ENCODE results near the gene DDX54.
"Not testable (repeated sequence)": the region's sequence is repeated elsewhere in the genome, so short reads cannot be mapped to it uniquely, and the experiment has no call there.

Gene DDX54

GRCh38 chr12:113130457-113131135, 54.7 kb downstream of the DDX54 start:
- in situ Hi-C loops (cut with MboI; ENCODE audit: low sequenced_read_pairs) = no loop called here

GRCh38 chr12:113129664-113130456, 55.4 kb downstream of the DDX54 start:
- in situ Hi-C loops (cut with MboI; ENCODE audit: low sequenced_read_pairs) = no loop called here

- in situ Hi-C loops (cut with MboI; ENCODE audit: low sequenced_read_pairs) = no loop called here
These were observed 56.2 kb downstream of the DDX54 start for GRCh38 chr12:113128802-113129663.

- in situ Hi-C loops (cut with MboI; ENCODE audit: low sequenced_read_pairs) = no loop called here
These were observed 57.5 kb downstream of the DDX54 start for GRCh38 chr12:113127791-113128199.

- in situ Hi-C loops (cut with MboI; ENCODE audit: low sequenced_read_pairs) = no loop called here
These were observed 64.5 kb downstream of the DDX54 start for GRCh38 chr12:113120670-113121370.

GRCh38 chr12:113119980-113120669, 65.2 kb downstream of the DDX54 start:
- in situ Hi-C loops (cut with MboI; ENCODE audit: low sequenced_read_pairs) = no loop called here

GRCh38 chr12:113118142-113118541, 67.1 kb downstream of the DDX54 start:
- in situ Hi-C loops (cut with MboI; ENCODE audit: low sequenced_read_pairs) = no loop called here

- in situ Hi-C loops (cut with MboI; ENCODE audit: low sequenced_read_pairs) = not testable (repeated sequence)
These were observed 67.6 kb downstream of the DDX54 start for GRCh38 chr12:113117684-113118083.

GRCh38 chr12:113116875-113117274, 68.4 kb downstream of the DDX54 start:
- in situ Hi-C loops (cut with MboI; ENCODE audit: low sequenced_read_pairs) = no loop called here

- in situ Hi-C loops (cut with MboI; ENCODE audit: low sequenced_read_pairs) = no loop called here
These were observed 69.7 kb downstream of the DDX54 start for GRCh38 chr12:113115455-113116126.

- in situ Hi-C loops (cut with MboI; ENCODE audit: low sequenced_read_pairs) = no loop called here
These were observed 70.7 kb downstream of the DDX54 start for GRCh38 chr12:113114447-113115178.

GRCh38 chr12:113113397-113113796, 71.9 kb downstream of the DDX54 start:
- in situ Hi-C loops (cut with MboI; ENCODE audit: low sequenced_read_pairs) = no loop called here

GRCh38 chr12:113112043-113112899, 73.0 kb downstream of the DDX54 start:
- in situ Hi-C loops (cut with MboI; ENCODE audit: low sequenced_read_pairs) = no loop called here

GRCh38 chr12:113111247-113111646, 74.0 kb downstream of the DDX54 start:
- in situ Hi-C loops (cut with MboI; ENCODE audit: low sequenced_read_pairs) = no loop called here

GRCh38 chr12:113109872-113110599, 75.2 kb downstream of the DDX54 start:
- in situ Hi-C loops (cut with MboI; ENCODE audit: low sequenced_read_pairs) = no loop called here

- in situ Hi-C loops (cut with MboI; ENCODE audit: low sequenced_read_pairs) = no loop called here
These were observed 75.9 kb downstream of the DDX54 start for GRCh38 chr12:113109360-113109759.

- in situ Hi-C loops (cut with MboI; ENCODE audit: low sequenced_read_pairs) = no loop called here
These were observed 77.0 kb downstream of the DDX54 start for GRCh38 chr12:113108308-113108707.
